Nucleus accumbens (tissue), 56 donors: ENCODE results near the gene OTOG.

Experiments used
- DNase-seq, 56 donors: peaks; one replicate each; lab custom pipeline; 2025; lab: John Stamatoyannopoulos, UW

Gene OTOG

DNA sequence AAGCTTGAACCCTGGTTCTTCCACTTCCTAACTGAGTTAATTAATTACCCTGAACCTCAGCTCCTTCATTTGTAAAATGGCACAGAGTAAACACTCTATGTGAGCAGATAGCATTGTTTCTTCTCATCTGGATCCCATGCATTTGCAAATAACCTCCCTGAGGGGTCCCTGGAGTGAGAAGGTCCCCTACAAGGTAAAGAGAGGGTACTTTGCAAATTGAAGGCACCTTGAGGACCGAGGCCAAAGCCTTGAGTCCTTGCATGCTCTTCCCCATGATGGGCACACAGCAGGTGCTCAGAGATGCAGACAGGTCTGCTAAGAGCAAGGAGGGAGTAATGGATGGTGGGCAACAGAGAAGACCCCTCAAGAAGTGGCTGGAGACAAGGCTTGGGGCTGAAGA, 33.2 kb downstream of the OTOG start:
- no peak for DNase-seq

DNA sequence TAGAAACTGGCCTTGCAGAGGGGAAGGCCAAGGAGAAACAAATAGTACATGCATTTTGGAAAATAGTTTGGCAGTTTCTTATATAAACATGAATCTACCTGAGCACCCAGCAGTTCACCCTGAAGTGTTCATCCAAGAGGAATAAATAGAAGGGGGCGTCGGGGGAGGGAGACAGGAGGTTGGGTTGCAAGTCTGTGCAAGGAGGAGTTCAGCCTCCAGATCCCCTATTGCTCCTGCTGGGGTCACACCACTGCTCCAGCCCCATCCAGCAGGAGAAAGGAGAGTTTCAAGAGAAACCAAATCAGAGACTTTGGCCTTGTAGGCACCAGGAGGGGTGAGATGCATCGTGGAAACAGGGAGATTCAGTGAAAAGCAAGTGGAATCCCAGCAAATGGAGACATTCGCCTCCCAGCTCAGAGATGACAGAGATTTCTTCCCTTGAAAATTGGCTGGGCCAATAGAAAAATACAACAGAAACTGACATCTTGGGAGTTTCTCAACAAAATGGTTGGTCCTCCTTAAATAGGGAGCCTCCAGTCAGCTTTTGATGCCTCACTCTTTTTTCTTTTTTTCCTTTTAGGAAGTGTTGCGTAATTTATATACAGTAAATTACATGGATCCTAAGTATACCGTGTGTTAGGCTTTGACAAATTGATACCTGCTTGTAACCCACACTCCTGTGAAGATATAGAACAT, 34.1 kb downstream of the OTOG start:
- no peak for DNase-seq

DNA sequence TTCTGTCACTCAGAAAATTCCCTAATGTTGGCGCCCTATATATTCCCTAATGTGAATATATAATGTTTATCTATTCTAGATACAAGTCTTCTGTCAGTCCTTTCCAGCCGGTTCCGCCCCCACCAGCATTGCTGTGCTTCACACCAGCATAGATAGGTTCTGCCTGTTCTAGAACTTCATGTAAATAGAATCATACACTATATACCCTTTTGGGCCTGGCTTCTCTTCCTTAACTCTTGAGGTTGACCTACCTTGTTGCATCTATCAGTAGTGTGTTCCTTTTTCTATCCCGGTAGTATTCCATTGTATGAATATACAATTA, 34.6 kb downstream of the OTOG start:
- no peak for DNase-seq

DNA sequence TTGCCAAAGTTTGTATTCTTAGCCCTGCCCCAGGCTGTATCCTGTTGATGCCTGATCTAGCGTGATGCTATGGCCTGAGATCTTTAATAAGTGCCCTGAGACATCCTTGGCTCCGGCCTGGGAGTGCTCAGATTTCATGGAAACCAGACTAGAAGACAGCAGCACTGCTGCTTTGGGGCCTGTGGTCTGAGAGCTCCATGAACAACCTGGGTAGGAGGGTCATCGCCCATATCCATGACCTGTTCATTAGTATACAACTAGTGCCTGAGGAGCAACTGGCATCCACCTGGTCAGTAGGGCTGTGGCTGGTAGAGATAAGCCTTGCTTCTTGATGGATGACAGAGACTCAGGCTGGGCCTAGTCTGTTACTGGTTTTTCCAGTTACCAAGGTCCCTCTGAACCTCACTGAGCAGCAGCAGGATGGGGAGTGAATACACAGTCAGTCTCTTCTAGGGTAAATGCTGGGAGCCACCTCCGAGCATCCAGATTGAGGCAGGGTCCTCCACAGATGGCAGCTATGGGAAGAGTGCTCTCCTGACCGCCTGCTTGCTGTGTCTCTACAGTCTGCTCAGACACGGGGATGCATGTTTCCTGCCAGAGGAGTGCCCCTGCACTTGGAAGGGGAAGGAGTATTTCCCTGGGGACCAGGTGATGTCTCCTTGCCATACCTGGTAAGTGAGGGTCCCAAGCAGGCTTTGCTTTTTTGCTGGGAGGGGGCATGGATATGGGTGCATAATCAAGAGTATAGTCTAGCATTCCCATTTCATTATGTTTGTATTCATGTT, 39.0 kb downstream of the OTOG start:
- DNase-seq = no peak

DNA sequence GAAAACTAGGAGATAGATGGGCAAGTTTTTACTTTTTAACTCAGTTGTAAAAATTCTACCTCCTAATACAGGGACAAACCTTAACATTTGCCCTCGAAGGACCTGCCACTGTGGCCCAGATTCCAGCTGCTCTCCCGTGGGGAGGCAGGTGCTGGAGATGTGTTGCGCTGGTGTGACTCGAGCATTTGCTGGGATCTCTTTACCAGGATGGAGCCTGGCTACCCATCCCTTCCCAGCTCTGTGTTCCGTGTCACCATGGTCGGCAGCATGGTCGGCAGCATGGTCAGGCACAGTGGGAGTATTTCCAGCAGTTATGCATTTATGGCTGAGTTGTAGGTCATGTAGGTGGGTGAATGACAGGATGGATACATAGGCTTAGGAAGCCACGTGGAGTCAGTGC, 41.1 kb downstream of the OTOG start:
- DNase-seq = no peak

DNA sequence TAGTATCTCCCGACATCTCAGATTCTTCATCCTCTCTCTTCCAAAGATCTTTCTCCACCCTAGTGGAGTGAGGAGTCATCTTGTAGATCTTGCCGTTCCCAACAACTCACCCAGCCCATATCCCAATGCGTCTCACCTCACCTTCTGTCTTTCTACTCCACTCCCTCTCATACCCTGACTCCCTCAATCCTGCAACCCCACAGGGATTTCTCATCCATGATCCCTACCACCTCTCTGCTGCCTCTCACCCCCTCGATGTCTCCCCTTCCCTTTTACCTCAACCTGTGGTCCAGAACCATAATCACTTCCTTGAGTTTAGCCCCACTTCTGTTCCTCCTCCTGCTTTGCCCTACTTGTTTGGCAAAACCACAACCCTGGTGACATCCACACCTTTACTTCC, 41.7 kb downstream of the OTOG start:
- DNase-seq = no peak

DNA sequence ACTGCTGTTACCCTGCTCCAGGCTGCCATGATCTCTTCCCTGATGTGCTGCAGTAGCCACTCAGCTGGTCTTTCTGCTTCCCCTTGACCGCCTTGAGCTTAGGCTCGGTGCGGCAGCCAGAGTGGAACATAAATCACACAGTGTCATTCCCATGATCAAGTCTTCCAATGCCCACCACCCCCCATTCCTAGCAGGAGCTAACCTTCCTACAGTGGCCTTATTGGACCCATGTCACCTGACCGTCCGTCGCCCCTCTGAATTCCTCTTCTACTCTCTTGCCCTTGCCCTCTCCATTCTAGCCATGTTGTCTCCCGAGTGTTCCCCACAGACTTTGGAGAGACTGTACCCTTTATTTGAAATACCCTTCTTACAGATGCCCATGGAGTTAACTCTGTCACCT, 43.4 kb downstream of the OTOG start:
- no peak for DNase-seq

DNA sequence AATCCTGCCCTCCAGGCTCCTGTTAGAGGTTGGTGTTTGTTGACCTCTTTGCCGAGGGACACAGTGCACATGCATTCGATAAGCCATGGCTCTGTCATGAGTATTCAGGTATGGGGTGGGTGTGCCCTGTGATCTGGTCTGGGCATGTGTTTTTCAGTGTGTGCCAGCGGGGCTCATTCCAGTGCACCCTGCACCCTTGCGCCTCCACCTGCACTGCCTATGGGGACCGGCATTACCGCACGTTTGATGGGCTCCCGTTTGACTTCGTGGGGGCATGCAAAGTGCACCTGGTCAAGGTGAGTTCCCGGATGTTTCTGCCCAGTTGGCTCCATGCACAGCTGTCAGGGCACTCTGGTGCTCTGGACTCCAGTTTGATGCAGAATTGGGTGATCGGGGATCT, 44.2 kb downstream of the OTOG start:
- DNase-seq = no peak

DNA sequence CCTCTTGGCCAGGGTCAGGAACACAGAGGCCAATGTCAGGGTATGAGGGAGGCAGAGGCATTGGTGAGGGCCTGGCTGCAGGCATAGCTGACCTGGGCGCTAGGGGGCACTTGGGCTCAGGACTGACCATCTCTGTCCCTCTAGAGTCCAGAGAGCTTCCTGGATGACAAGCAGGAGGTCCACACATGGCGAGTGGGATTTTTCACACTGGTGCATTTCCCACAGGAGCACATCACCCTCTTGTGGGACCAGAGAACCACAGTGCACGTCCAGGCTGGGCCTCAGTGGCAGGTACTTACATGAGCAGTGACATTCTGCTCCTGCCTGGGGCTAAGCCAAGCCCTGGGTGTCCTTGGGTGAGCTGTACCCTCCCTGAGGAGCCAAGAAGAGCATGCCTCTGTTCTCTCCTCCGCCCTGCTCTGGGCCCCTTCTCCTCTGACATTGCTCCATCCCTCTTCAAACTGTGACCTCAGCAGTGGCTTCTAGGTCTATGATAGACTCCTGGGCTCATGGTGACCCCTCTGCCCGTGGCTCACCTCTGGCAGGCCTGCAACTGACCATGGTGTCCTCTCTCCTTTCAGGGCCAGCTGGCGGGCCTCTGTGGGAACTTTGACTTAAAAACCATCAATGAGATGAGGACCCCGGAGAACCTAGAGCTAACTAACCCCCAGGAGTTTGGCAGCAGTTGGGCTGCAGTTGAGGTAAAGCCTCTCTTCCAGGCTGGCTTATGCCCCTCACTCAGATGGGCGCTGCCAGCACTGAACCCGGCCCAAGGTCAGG, 46.6 kb downstream of the OTOG start:
- DNase-seq = no peak

DNA sequence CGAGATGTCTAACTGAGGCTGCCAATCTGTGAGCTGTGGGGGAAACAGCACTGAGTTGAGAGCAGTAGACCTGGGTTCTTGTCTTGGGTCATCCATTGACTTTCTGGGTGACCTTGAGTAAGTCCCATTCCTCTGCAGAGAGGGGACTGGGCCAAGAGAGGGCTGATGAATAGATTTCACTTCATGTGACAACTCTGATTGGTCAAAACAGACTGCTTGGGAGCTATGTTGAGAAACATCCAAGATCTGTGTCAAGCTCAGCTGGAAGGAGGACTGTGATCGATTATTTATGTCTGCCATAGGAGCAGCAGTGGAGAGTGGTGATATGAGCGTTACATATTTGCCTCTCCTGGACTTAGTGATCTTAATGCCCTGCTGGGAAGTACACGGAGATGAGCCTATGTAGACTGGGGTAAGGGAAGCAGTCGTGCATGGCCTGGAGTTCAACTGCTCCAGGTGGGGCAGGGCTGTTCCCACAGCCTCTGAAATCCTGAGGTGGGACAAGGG, 47.7 kb downstream of the OTOG start:
- no peak for DNase-seq

DNA sequence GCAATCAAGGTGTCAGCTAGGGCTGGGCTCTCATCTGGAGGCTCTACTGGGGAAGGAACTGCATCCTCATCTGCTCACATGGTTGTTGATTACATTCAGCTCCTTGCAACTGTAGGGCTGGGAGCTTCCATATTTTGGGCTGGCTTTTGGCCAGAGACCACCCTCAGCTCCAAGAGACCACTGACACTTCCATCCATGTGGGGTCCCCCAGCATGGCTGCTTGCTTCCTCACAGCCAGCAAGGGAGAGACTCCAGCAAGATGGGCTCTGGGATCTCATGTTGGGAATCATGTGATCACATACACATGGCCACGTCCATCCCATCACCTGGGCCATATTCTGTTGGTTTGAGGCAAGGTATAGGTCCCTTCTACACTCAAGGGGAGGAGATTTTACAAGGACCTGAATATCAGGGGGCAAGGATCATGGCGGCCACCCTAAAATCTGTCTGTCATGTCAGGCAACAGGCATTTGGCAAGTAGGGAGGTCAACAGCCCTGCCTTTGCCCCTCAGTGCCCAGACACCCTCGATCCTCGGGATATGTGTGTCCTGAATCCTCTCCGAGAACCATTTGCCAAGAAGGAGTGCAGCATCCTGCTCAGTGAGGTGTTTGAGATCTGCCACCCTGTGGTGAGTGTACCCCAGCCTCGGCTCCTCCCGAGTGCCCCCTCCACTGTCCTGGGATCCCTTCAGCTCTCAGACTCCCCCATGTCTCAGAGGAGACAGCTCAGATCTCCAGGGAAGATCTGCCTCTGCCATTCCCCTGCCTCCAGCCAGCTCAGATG, 48.7 kb downstream of the OTOG start:
- DNase-seq = no peak

DNA sequence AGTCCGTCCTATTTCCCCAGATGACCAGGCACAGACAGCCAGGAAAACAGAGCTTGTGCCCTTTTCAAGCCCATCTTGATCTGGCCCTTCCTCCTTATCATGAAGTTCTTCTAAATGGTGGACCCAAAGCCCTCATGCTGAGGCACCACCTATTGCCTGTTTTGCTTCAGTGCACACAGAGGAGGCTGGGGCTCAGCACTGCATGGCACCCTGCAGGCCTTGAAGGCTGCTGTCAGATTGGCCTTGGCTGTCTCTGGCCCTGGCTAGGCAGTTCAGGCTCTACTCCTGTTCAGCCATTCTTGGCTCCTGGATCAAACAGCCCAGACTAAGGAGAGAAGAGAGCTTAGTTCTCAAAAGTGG, 49.2 kb downstream of the OTOG start:
- no peak for DNase-seq

DNA sequence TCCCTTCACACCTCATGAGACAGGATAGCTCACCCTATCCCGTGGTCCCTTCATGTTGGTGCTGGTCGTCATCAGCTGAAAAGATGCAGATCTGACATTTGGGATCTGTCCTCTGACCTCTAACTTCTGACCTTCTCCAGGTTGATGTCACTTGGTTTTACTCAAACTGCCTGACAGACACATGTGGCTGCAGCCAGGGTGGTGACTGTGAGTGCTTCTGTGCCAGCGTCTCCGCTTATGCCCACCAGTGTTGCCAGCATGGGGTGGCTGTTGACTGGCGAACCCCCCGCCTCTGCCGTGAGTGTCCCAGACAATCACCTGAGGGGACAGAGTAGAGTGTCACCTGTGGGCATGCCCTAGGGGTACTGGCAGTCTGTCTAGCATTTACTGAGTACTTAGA, 49.7 kb downstream of the OTOG start:
- DNase-seq = no peak

DNA sequence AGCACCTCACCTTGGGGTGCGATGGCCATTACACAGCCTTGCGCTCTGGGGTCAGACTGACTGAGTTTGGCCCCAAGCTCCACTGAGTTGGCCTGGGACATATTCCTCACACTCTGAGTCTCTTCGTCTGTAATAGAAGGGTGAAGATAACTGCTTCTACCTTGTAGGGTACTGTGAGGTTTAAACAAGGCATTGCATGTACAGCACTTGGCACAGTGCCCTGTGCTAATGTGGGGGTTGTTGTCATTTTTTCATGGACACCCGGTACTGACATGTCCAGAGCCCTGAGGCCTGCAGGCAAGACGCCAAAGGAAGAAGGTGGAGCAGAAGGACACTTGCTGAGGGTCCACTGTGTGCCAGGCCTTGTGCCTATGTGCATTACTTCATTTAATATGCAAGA, 50.7 kb downstream of the OTOG start:
- DNase-seq = no peak

DNA sequence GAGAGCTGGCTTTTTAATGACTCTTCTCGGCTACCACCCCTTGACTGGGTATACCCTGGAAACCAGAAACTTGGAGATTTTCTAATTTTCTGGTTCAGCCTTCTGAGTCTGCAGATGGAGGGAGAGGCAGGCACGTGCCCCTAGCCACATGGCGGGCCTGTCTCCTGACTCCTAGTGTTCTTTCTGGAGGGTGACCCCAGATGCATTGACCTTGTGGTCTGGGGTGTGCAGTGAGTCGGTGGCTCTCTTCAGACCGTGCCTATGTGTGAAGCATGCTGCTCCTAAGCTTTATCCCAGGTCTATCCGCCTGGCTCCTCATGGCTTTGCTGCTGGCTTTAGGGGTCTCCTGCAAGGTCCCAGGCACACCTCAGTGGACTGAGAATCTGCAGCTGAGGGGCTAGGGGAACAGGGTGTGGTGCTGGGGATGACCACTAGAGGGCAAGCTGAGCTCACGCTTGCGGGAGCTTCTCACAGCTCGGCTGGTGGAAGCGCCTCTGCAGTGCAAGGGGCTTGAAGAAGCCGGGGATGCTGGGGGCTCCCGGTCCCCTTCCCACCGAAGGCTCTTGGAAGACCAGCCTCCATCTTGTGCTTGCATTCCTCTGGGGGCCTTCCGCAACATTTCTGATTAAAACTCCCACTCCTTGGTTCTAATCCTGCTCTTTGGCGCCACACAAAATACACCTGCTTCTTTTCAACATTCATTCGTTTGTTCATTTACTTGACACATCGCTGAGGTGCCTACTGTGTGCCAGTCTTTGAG, 51.8 kb downstream of the OTOG start:
- DNase-seq = peak in 48 of 56 donors; percentile 12 to 86 (median 50)

DNA sequence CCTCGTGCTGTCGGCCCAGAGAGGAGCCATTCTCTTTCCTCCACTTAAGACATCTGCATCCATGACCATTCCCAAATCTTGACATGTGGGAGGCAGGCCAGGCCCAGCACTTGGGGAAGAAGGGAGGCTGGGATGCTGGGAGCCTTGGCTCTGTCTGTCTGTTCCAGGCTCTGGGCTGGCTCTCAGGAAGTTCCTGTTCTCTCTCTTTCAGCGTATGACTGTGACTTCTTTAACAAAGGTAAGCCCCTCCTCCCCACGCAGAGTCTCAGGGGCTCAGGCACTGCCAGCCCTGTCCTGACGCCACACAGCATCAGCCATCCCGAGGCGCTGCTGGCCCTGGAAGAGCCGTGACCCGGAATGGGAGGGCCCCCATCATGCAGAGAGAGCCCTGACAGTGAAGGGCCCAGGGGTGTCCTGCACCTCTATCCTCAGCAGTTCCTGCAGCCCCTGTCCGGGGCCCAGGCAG, 52.4 kb downstream of the OTOG start:
- DNase-seq = no peak

DNA sequence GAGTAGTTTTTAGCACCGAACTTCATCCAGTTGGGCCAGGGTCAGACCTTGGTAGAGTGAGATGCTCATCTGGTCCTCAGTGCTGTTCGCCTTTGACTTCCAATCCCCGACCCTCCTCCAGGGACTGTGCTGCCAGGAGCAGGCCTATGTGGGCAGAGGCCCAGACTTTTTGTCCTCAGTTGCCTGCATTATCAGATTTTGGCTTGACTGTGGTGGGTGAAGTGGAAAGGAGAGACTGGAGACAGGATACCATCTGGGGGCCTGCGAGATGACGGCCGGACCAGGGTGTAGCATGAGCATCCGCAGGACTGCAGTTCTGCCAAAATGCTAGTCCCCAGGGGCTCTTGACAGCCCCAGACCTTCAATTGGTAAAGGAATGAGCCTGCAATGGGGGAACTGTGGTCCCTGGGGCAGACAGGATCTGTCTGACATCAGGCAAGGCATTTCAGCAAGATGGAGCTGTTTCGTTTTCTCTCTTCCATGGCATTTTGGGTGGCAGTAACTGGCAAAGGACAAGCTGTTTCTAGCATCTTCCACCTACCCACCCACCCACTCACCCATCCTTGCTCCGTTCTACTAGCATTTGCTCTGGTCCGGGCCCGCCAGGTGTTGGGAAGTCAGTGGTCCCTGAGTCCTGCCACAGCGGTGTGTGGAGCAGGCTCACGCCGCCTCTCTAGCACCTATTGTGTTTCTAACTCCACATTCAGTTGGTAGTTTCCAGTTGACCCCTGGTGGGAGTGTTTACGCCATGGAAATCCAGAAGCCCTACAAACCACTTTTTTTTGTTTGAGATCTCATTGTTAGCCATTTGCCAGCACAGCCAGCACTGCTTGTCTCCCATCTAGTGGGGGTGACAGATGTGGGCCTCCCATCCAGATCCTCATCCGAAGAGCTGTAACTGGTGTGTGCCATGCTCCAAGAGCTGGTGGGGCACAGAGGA, 53.5 kb downstream of the OTOG start:
- DNase-seq = no peak

DNA sequence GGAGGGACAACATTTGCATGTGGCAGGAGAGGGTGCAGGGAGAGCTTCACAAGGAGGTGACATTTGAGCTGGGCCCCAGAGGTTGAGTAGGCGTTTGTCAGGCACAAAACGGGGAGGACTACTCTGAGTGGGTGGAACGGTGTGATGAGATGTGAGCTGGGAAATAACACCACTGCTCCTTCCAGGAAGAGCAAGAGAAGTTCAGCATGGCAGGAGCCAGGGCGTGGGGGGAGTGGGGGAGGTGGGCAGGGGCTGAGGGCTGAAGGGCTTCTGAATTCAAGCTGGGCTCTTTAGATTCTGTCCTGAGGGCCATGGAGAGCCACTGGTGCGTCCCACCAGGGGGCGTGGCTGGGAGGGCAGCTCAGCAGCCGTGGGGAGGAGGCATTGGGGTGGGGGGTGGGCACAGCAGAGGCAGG, 54.2 kb downstream of the OTOG start:
- peak in 6 of 56 donors; percentile 8 to 33 (median 24) for DNase-seq

DNA sequence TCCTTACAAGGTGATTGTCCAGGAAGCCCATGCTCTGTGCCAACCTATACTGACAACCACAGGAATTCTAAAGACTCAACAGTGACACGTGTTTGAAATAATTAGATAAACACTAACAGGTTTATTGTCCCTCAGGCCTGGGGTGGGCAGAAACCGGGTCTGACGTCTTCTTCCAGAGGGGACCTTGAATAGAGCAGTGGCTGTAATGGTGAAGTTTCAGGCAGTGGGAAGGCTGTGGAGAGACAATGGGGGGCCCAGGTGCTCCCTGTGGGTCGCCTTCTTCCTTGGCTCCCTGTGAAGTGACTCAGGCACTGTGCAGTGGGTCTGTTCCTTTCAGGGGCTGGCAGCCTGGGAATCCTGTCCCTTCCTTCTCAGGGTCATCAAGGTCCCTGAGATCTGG, 54.6 kb downstream of the OTOG start:
- DNase-seq = no peak
